ENCODE results near the gene LMCD1. TPM values are rescaled to one million over a fixed set of nuclear protein-coding genes. Genes with fewer than 3 reads are reported as not detected.

LMCD1 gene
- total and polyA plus RNA-seq, 4 donors = 33.6 to 179 (median 98.4) TPM

- ATAC-seq (ENCODE audit: insufficient read depth, low FRiP score) = no peak
- TF ChIP-seq, protein P1, sequence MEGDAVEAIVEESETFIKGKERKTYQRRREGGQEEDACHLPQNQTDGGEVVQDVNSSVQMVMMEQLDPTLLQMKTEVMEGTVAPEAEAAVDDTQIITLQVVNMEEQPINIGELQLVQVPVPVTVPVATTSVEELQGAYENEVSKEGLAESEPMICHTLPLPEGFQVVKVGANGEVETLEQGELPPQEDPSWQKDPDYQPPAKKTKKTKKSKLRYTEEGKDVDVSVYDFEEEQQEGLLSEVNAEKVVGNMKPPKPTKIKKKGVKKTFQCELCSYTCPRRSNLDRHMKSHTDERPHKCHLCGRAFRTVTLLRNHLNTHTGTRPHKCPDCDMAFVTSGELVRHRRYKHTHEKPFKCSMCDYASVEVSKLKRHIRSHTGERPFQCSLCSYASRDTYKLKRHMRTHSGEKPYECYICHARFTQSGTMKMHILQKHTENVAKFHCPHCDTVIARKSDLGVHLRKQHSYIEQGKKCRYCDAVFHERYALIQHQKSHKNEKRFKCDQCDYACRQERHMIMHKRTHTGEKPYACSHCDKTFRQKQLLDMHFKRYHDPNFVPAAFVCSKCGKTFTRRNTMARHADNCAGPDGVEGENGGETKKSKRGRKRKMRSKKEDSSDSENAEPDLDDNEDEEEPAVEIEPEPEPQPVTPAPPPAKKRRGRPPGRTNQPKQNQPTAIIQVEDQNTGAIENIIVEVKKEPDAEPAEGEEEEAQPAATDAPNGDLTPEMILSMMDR (IDR thresholded peaks at IDR 0.05; ENCODE audit: control extremely low read depth, extremely low read depth) = no peak
- WGBS, 2 donors = 84 to 88% methylated on average over 18 of the region's 18 CpGs
- no peak for DNase-seq
- H3K4me1 ChIP-seq (ENCODE audit: control insufficient read depth in 5 of 5, insufficient read depth in 5 of 5, low read length in 5 of 5) = peaks cover 0 to 4% (median 0%) of the 10 kb centered on the region in 5 donors
- H3K9me3 ChIP-seq (ENCODE audit: control insufficient read depth in 4 of 4, insufficient read depth in 3 of 4, low read length in 3 of 4) = no peaks in the 10 kb centered on the region
- H3K4me3 ChIP-seq = no peak overlapping the region
- no peak overlapping the region for H3K27ac ChIP-seq (ENCODE audit: low read depth in 1 of 2, low read length in 1 of 2)
- H3K27me3 ChIP-seq (ENCODE audit: control insufficient read depth in 3 of 3, insufficient read depth in 3 of 3, low read length in 2 of 3) = no peaks in the 10 kb centered on the region
- H3K36me3 ChIP-seq (ENCODE audit: control insufficient read depth in 4 of 4, insufficient read depth in 4 of 4, low read length in 4 of 4) = no peaks in the 10 kb centered on the region
- no peak overlapping the region for H3K9ac ChIP-seq (ENCODE audit: insufficient read depth in 1 of 2, low read length in 2 of 2)
Observed at GRCh38 chr3:8596321-8597218, 94.9 kb downstream of the LMCD1 start.

GRCh38 chr3:8597219-8597853 lies 95.7 kb downstream of the LMCD1 start:
- Histone ChIP-seq H3K27me3 (ENCODE audit: control insufficient read depth in 3 of 3, insufficient read depth in 3 of 3, low read length in 2 of 3) (no peaks in the 10 kb centered on the region), H3K9me3 (ENCODE audit: control insufficient read depth in 4 of 4, insufficient read depth in 3 of 4, low read length in 3 of 4) (no peaks in the 10 kb centered on the region), H3K4me3 (no peak overlapping the region), H3K27ac (ENCODE audit: low read depth in 1 of 2, low read length in 1 of 2) (no peak overlapping the region), H3K4me1 (ENCODE audit: control insufficient read depth in 5 of 5, insufficient read depth in 5 of 5, low read length in 5 of 5) (peaks cover 0 to 4% (median 0%) of the 10 kb centered on the region in 5 donors), H3K9ac (ENCODE audit: insufficient read depth in 1 of 2, low read length in 2 of 2) (no peak overlapping the region), H3K36me3 (ENCODE audit: control insufficient read depth in 4 of 4, insufficient read depth in 4 of 4, low read length in 4 of 4) (no peaks in the 10 kb centered on the region)
- TF ChIP-seq, protein P1 (IDR thresholded peaks at IDR 0.05; ENCODE audit: control extremely low read depth, extremely low read depth) = no peak
- 87 to 89% methylated on average over 7 of the region's 7 CpGs for WGBS, 2 donors
- DNase-seq (no peak), ATAC-seq (ENCODE audit: insufficient read depth, low FRiP score) (no peak)

- Histone ChIP-seq H3K36me3 (ENCODE audit: control insufficient read depth in 4 of 4, insufficient read depth in 4 of 4, low read length in 4 of 4) (no peaks in the 10 kb centered on the region), H3K4me3 (no peak overlapping the region), H3K27ac (ENCODE audit: low read depth in 1 of 2, low read length in 1 of 2) (no peak overlapping the region), H3K9me3 (ENCODE audit: control insufficient read depth in 4 of 4, insufficient read depth in 3 of 4, low read length in 3 of 4) (no peaks in the 10 kb centered on the region), H3K9ac (ENCODE audit: insufficient read depth in 1 of 2, low read length in 2 of 2) (no peak overlapping the region), H3K27me3 (ENCODE audit: control insufficient read depth in 3 of 3, insufficient read depth in 3 of 3, low read length in 2 of 3) (no peaks in the 10 kb centered on the region), H3K4me1 (ENCODE audit: control insufficient read depth in 5 of 5, insufficient read depth in 5 of 5, low read length in 5 of 5) (peaks cover 0 to 2% (median 0%) of the 10 kb centered on the region in 5 donors)
- DNase-seq (no peak), ATAC-seq (ENCODE audit: insufficient read depth, low FRiP score) (no peak)
- 73 to 87% methylated on average over 3 of the region's 3 CpGs for WGBS, 2 donors
- TF ChIP-seq, protein P1 (IDR thresholded peaks at IDR 0.05; ENCODE audit: control extremely low read depth, extremely low read depth) = no peak
Observed at GRCh38 chr3:8599146-8599545, 97.5 kb downstream of the LMCD1 start.
